Endothelial cell of umbilical vein (primary cell): Measurements from ENCODE around the gene CFAP73. TPM values are rescaled to one million over a fixed set of nuclear protein-coding genes. Genes with fewer than 3 reads are reported as not detected.
"Not testable (repeated sequence)": the region's sequence is repeated elsewhere in the genome, so short reads cannot be mapped to it uniquely, and the experiment has no call there.

Experiments used
- BruUV-seq: library from RNA; stranded (reverse); fragments of 400-500 nt; replicated peaks from 2 replicates; lab custom pipeline; 2021; lab: Mats Ljungman, UMichigan
- CTCF ChIA-PET: fragments of 300-600, 350-600 bp; sonication (Branson Sonifier 250); formaldehyde crosslinking; loops from one replicate; lab custom pipeline; 2021; ENCODE audit warnings: antibody characterized with exemption, inconsistent platforms; lab: Charles Lee
- POLR2A ChIA-PET: fragments of 300-600, 350-600 bp; sonication (Branson Sonifier 250); formaldehyde crosslinking; loops from one replicate; lab custom pipeline; 2021; ENCODE audit warnings: antibody characterized with exemption, inconsistent platforms; lab: Charles Lee
- DNase-seq: peaks from one replicate; pipeline ENCODE4 v3.0.0-alpha.2; 2011; ENCODE audit warnings: low read depth, low spot score
- FAIRE-seq: peaks from 2 replicates; lab custom pipeline; 2011; peaks lifted over from hg19 to GRCh38; lab: Jason Lieb, UNC
- H2AFZ ChIP-seq: 2 replicates; pipeline ENCODE4 v1.6.0; 2012; ENCODE audit warnings: low read depth, low read length, control low read depth, inconsistent platforms
- H3K27ac ChIP-seq: 2 replicates; pipeline ENCODE4 v1.5.1; 2011; ENCODE audit warnings: low read depth, mild to moderate bottlenecking, control low read depth, low read length, moderate library complexity; ENCODE audit not compliant: insufficient read depth
- H3K27me3 ChIP-seq, 2 experiments: 2 replicates each; pipeline versions ENCODE4 v1.6.0 to v1.6.1; 2011; ENCODE audit warnings: low read length in 2 of 2, mixed read lengths in 1 of 2; ENCODE audit not compliant: control insufficient read depth in 2 of 2, insufficient read depth in 2 of 2
- H3K36me3 ChIP-seq, 2 experiments: 2 replicates in 1 of 2; 3 replicates in 1 of 2; pipeline ENCODE4 v1.5.1; 2011; ENCODE audit warnings: low read length in 2 of 2, mild to moderate bottlenecking in 1 of 2, moderate library complexity in 1 of 2; ENCODE audit not compliant: control insufficient read depth in 2 of 2, insufficient read depth in 2 of 2; ENCODE audit errors: extremely low read depth in 1 of 2
- H3K4me1 ChIP-seq: 3 replicates; pipeline ENCODE4 v1.5.1; 2011; ENCODE audit warnings: mild to moderate bottlenecking, low read length; ENCODE audit not compliant: control insufficient read depth, insufficient read depth; ENCODE audit errors: extremely low read depth
- H3K4me2 ChIP-seq: 2 replicates; pipeline ENCODE4 v1.6.1; 2011; ENCODE audit warnings: low read length, control low read depth, mixed read lengths; ENCODE audit not compliant: insufficient read depth
- H3K4me3 ChIP-seq, 3 experiments: fragments of 200-600 bp in 1 of 3; sonication (generic), shearing (Covaris generic) in 1 of 3; replicated peaks in 1 of 3; 2 replicates each; pipeline ENCODE4 v1.5.1; 2011 to 2016; ENCODE audit warnings: control low read depth in 3 of 3, low read length in 3 of 3, mild to moderate bottlenecking in 2 of 3, inconsistent platforms in 1 of 3, low read depth in 1 of 3, moderate library complexity in 1 of 3; ENCODE audit not compliant: insufficient read depth in 1 of 3
- H3K79me2 ChIP-seq: 2 replicates; pipeline ENCODE4 v1.6.0; 2012; ENCODE audit warnings: low read length, inconsistent platforms; ENCODE audit not compliant: control insufficient read depth, insufficient read depth
- H3K9ac ChIP-seq: replicated peaks from 2 replicates; pipeline ENCODE3; 2011; ENCODE audit warnings: low read length, control low read depth; ENCODE audit not compliant: insufficient read depth; ENCODE audit errors: extremely low read depth
- H3K9me1 ChIP-seq: replicated peaks from 3 replicates; pipeline ENCODE4 v1.6.0; 2011; ENCODE audit warnings: mild to moderate bottlenecking, low read length; ENCODE audit not compliant: control insufficient read depth, insufficient read depth; ENCODE audit errors: extremely low read depth
- H3K9me3 ChIP-seq: replicated peaks from 2 replicates; pipeline ENCODE4 v1.5.1; 2012; ENCODE audit warnings: low read length, inconsistent platforms; ENCODE audit not compliant: control insufficient read depth, insufficient read depth
- H4K20me1 ChIP-seq: replicated peaks from 2 replicates; pipeline ENCODE3; 2011; ENCODE audit warnings: mild to moderate bottlenecking, low read length; ENCODE audit not compliant: control insufficient read depth, insufficient read depth; ENCODE audit errors: extremely low read depth
- EZH2 ChIP-seq: IDR thresholded peaks from 2 replicates; pipeline ENCODE4 v1.6.1; 2012; ENCODE audit warnings: borderline replicate concordance, low read depth, mild to moderate bottlenecking, moderate library complexity, low read length, inconsistent platforms; ENCODE audit not compliant: severe bottlenecking
- FOS ChIP-seq: IDR thresholded peaks from 2 replicates; pipeline ENCODE4 v1.6.1; 2011; ENCODE audit warnings: mild to moderate bottlenecking, low read length, moderate library complexity, borderline replicate concordance; ENCODE audit not compliant: insufficient read depth
- GATA2 ChIP-seq: IDR thresholded peaks from 2 replicates; pipeline ENCODE4 v1.7.0; 2011; ENCODE audit warnings: low read depth, mild to moderate bottlenecking, moderate library complexity, mixed read lengths, low read length; ENCODE audit not compliant: insufficient read length, insufficient read depth
- JUN ChIP-seq: IDR thresholded peaks from 2 replicates; pipeline ENCODE4 v1.6.1; 2011; ENCODE audit warnings: borderline replicate concordance, low read depth; ENCODE audit not compliant: insufficient read length, insufficient read depth
- MYC ChIP-seq: IDR thresholded peaks from one replicate; pipeline ENCODE4 v1.6.1; 2011; ENCODE audit warnings: mild to moderate bottlenecking, low read depth, low read length
- POLR2A ChIP-seq: IDR thresholded peaks from 2 replicates; pipeline ENCODE4 v1.6.1; 2012; ENCODE audit warnings: low read depth, mild to moderate bottlenecking, control low read depth, low read length
- POLR2AphosphoS5 ChIP-seq: IDR thresholded peaks from 2 replicates; pipeline ENCODE4 v1.6.1; 2012; ENCODE audit warnings: low read depth, mild to moderate bottlenecking, control low read depth, low read length, moderate library complexity; ENCODE audit not compliant: insufficient read depth
- dilution Hi-C: fragments of 300-500 bp; cut with MboI; formaldehyde crosslinking; loops from one replicate; pipeline ENCODE4 v1.15.0; 2019; ENCODE audit warnings: low sequenced_read_pairs; ENCODE audit not compliant: extremely low pct_ligation_motif_present
- intact Hi-C: fragments of 100-400 bp; cut with micrococcal nuclease; formaldehyde crosslinking; loops from one replicate; pipeline ENCODE4 v1.10.0; 2022
- polyA plus RNA-seq, 4 experiments: library from polyadenylated mRNA; depleted of rRNA in 3 of 4; stranded (reverse) in 3 of 4; unstranded in 1 of 4; fragments of >200 nt; gene quantifications; 2 replicates each; pipeline versions ENCODE4 v1.2.1 to v1.2.3, GENCODE V29; 2011 to 2012; ENCODE audit warnings: missing spikeins in 1 of 4
- total RNA-seq: library from RNA; stranded (reverse); gene quantifications from 2 replicates; pipeline ENCODE4 v1.2.3, GENCODE V29; 2021
- TF ChIP-seq, protein P1 (sequence below), 2 donors: IDR thresholded peaks; 1 replicate in 1 of 2; 2 replicates in 1 of 2; pipeline ENCODE4 v1.5.1; 2011; ENCODE audit warnings: low read length in 2 of 2, mild to moderate bottlenecking in 2 of 2, moderate library complexity in 2 of 2, control low read depth in 1 of 2, inconsistent platforms in 1 of 2, low read depth in 1 of 2; ENCODE audit not compliant: insufficient read depth in 1 of 2; ENCODE audit errors: extremely low read depth in 1 of 2
- TF ChIP-seq, protein P2 (sequence below): IDR thresholded peaks from 2 replicates; pipeline ENCODE4 v1.6.1; 2011; ENCODE audit not compliant: insufficient read depth, insufficient read length

The CFAP73 gene
- total and polyA plus RNA-seq, 2 donors (not counting 3 experiments of a cell fraction or from before 2014, with no cell fraction given): not detected

DNA sequence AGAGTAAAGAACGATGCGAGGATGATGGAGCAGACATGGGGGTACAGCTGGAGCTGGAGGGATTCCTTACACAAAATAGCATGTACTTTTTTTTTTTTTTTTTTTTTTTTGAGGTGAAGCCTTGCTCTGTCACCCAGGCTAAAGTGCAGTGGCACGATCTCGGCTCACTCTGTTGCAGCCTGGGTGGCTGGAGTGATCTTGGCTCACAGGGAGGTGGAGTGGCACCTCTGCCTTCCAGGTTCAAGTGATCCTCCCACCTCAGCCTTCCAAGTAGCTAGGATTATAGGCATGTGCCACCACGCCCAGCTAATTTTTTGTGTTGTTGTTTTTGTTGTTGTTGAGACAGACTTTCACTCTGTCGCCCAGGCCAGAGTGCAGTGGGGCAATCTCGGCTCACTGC is 8.8 kb upstream of the CFAP73 start:
- H3K79me2 ChIP-seq: no peaks in the 10 kb centered on the region
- no peaks in the 10 kb centered on the region for H4K20me1 ChIP-seq
- no peaks in the 10 kb centered on the region for H3K4me1 ChIP-seq
- H2AFZ ChIP-seq: no peak overlapping the region
- no peaks in the 10 kb centered on the region for H3K27me3 ChIP-seq
- no peak overlapping the region for H3K4me3 ChIP-seq
- H3K9me3 ChIP-seq: no peaks in the 10 kb centered on the region
- no peaks in the 10 kb centered on the region for H3K36me3 ChIP-seq
- CTCF ChIA-PET: interaction anchor here (0.6 to 2.3 kb wide), 2 partner anchors 112 to 148 kb away, joined by 3 to 7 read pairs; no protein-coding TSS in a partner anchor
- FAIRE-seq (no peak), DNase-seq (no peak)
- POLR2A ChIA-PET: no interaction called here
- no peak for TF ChIP-seq POLR2AphosphoS5
- TF ChIP-seq MYC: no peak
- TF ChIP-seq JUN: no peak
- TF ChIP-seq POLR2A: no peak
- TF ChIP-seq EZH2: no peak
- TF ChIP-seq, protein P1, sequence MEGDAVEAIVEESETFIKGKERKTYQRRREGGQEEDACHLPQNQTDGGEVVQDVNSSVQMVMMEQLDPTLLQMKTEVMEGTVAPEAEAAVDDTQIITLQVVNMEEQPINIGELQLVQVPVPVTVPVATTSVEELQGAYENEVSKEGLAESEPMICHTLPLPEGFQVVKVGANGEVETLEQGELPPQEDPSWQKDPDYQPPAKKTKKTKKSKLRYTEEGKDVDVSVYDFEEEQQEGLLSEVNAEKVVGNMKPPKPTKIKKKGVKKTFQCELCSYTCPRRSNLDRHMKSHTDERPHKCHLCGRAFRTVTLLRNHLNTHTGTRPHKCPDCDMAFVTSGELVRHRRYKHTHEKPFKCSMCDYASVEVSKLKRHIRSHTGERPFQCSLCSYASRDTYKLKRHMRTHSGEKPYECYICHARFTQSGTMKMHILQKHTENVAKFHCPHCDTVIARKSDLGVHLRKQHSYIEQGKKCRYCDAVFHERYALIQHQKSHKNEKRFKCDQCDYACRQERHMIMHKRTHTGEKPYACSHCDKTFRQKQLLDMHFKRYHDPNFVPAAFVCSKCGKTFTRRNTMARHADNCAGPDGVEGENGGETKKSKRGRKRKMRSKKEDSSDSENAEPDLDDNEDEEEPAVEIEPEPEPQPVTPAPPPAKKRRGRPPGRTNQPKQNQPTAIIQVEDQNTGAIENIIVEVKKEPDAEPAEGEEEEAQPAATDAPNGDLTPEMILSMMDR (IDR thresholded peaks at IDR 0.05; ENCODE audit: extremely low read depth in 1 of 2, insufficient read depth in 1 of 2, low read depth in 1 of 2, low read length in 2 of 2): no peak
- TF ChIP-seq FOS: no peak
- no peak for TF ChIP-seq GATA2
- TF ChIP-seq, protein P2, sequence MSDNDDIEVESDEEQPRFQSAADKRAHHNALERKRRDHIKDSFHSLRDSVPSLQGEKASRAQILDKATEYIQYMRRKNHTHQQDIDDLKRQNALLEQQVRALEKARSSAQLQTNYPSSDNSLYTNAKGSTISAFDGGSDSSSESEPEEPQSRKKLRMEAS: no peak
- H3K4me2 ChIP-seq: no peak overlapping the region
- intact Hi-C loops (no loop called here), dilution Hi-C loops (no loop called here)
- no peak overlapping the region for H3K27ac ChIP-seq
- no TSS peak for BruUV-seq
- no peaks in the 10 kb centered on the region for H3K9me1 ChIP-seq
- no peak overlapping the region for H3K9ac ChIP-seq

DNA sequence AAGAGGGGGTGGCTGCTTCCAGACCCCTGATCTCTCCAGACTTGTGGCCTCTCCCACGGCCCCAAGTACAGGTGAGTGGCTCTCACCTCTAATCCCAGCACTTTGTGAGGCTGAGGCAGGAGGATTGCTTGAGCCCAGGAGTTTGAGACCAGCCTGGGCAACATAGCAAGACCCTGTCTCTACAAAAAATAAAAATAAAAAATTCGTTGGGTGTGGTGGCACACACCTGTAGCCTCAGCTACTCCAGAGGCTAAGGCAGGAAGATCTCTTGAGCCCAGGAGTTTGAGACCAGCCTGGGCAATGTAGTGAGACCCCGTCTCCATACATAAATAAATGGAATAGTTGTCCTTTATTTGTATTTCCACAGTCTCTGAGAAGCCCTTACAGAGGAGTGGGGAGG is 7.8 kb upstream of the CFAP73 start:
- H3K4me2 ChIP-seq, H3K36me3 ChIP-seq, H3K9me1 ChIP-seq, H3K9me3 ChIP-seq, FAIRE-seq, H3K4me1 ChIP-seq, intact Hi-C loops, H3K27me3 ChIP-seq, POLR2A ChIA-PET, H3K27ac ChIP-seq, H4K20me1 ChIP-seq, BruUV-seq, CTCF ChIA-PET, H3K9ac ChIP-seq, DNase-seq, H2AFZ ChIP-seq, H3K4me3 ChIP-seq, dilution Hi-C loops, H3K79me2 ChIP-seq: not testable (repeated sequence)
